GM23338 (cell line): ENCODE results near the gene FOXN4. TPM values are rescaled to one million over a fixed set of nuclear protein-coding genes. Genes with fewer than 3 reads are reported as not detected.

ENCODE experiments used
- ATAC-seq: fragments of 200-7000 bp; cut with Tn5 transposase; 3 replicates; pipeline ENCODE4 v1.9.1; 2020
- DNase-seq: peaks from one replicate; pipeline ENCODE4 v3.0.0-alpha.2; 2015; ENCODE audit warnings: low spot score
- H2AFZ ChIP-seq: fragments of 200-600 bp; sonication (generic); 2 replicates; pipeline ENCODE4 v1.8.0; 2016; ENCODE audit warnings: antibody characterized with exemption, mild to moderate bottlenecking, moderate library complexity
- H3F3A ChIP-seq: fragments of 200-600 bp; sonication (generic); replicated peaks from 2 replicates; pipeline ENCODE4 v1.8.0; 2017; ENCODE audit warnings: antibody characterized with exemption, mixed run types, low read depth
- H3K27ac ChIP-seq: fragments of 200-600 bp; sonication (generic); 2 replicates; pipeline ENCODE4 v1.6.1; 2016; ENCODE audit warnings: low read depth
- H3K27me3 ChIP-seq: fragments of 200-600 bp; sonication (generic); 2 replicates; pipeline ENCODE4 v1.8.0; 2016; ENCODE audit warnings: mild to moderate bottlenecking, mixed run types, moderate library complexity; ENCODE audit not compliant: insufficient read depth
- H3K36me3 ChIP-seq: fragments of 200-600 bp; sonication (generic); 2 replicates; pipeline ENCODE4 v1.8.0; 2016; ENCODE audit warnings: mild to moderate bottlenecking; ENCODE audit not compliant: insufficient read depth
- H3K4me1 ChIP-seq: fragments of 200-600 bp; sonication (generic); 2 replicates; pipeline ENCODE4 v1.8.0; 2016; ENCODE audit warnings: mild to moderate bottlenecking, moderate library complexity; ENCODE audit not compliant: insufficient read depth
- H3K4me2 ChIP-seq: fragments of 200-600 bp; sonication (generic); 2 replicates; pipeline ENCODE4 v1.7.1; 2017; ENCODE audit warnings: mixed run types
- H3K4me3 ChIP-seq: fragments of 200-600 bp; sonication (generic); 2 replicates; pipeline ENCODE4 v1.6.1; 2016; ENCODE audit warnings: mixed run types
- H3K79me2 ChIP-seq: fragments of 200-600 bp; sonication (generic); replicated peaks from 2 replicates; pipeline ENCODE4 v1.8.0; 2017; ENCODE audit warnings: mild to moderate bottlenecking; ENCODE audit not compliant: insufficient read depth
- H3K9me2 ChIP-seq: fragments of 200-600 bp; sonication (generic); 2 replicates; pipeline ENCODE4 v1.8.0; 2017; ENCODE audit not compliant: insufficient read depth
- H4K20me1 ChIP-seq: fragments of 200-600 bp; sonication (generic); replicated peaks from 2 replicates; pipeline ENCODE4 v1.8.0; 2017; ENCODE audit warnings: mild to moderate bottlenecking; ENCODE audit not compliant: insufficient read depth
- H3K27ac Mint-ChIP-seq: 2 replicates; pipeline ENCODE4 v1.8.0; 2020; ENCODE audit warnings: inconsistent platforms, mild to moderate bottlenecking, moderate library complexity, mixed read lengths
- H3K27me3 Mint-ChIP-seq: 3 replicates; pipeline ENCODE4 v1.8.0; 2022; ENCODE audit warnings: low read depth, mild to moderate bottlenecking, moderate library complexity, mixed read lengths, inconsistent platforms; ENCODE audit not compliant: insufficient read depth, poor library complexity
- H3K36me3 Mint-ChIP-seq: 3 replicates; pipeline ENCODE4 v1.8.0; 2021; ENCODE audit warnings: low read depth, mild to moderate bottlenecking, inconsistent platforms, moderate library complexity, mixed read lengths
- H3K4me1 Mint-ChIP-seq: 3 replicates; pipeline ENCODE4 v1.8.0; 2020; ENCODE audit warnings: mild to moderate bottlenecking, inconsistent platforms, mixed read lengths
- H3K4me3 Mint-ChIP-seq: 3 replicates; pipeline ENCODE4 v1.8.0; 2021; ENCODE audit warnings: moderate library complexity, mild to moderate bottlenecking, inconsistent platforms, mixed read lengths
- H3K9me3 Mint-ChIP-seq: 3 replicates; pipeline ENCODE4 v1.8.0; 2020; ENCODE audit warnings: moderate library complexity, mild to moderate bottlenecking, inconsistent platforms, mixed read lengths
- CREB1 ChIP-seq: fragments of 250-450 bp; sonication (Bioruptor Pico); IDR thresholded peaks from 2 replicates; pipeline ENCODE4 v1.5.0; 2020; ENCODE audit warnings: low read depth, mild to moderate bottlenecking, moderate library complexity
- EZH2 ChIP-seq: fragments of 200-600 bp; sonication (generic); IDR thresholded peaks from one replicate; pipeline ENCODE4 v1.8.0; 2017; ENCODE audit warnings: antibody characterized with exemption, mild to moderate bottlenecking, low read depth; ENCODE audit not compliant: unreplicated experiment
- EZH2phosphoT487 ChIP-seq: fragments of 200-600 bp; sonication (generic); IDR thresholded peaks from one replicate; pipeline ENCODE4 v1.8.1; 2018; ENCODE audit warnings: antibody characterized with exemption; ENCODE audit not compliant: unreplicated experiment
- JUNB ChIP-seq: IDR thresholded peaks from one replicate; pipeline ENCODE4 v1.6.1; 2016; ENCODE audit warnings: antibody characterized with exemption; ENCODE audit not compliant: unreplicated experiment
- NANOG ChIP-seq: IDR thresholded peaks from 2 replicates; pipeline ENCODE4 v1.6.1; 2016; ENCODE audit warnings: antibody characterized with exemption, borderline replicate concordance
- POLR2AphosphoS5 ChIP-seq: IDR thresholded peaks from 2 replicates; pipeline ENCODE4 v1.6.1; 2016; ENCODE audit warnings: antibody characterized with exemption, low read depth
- STAT1 ChIP-seq: IDR thresholded peaks from one replicate; pipeline ENCODE4 v1.6.1; 2016; ENCODE audit warnings: antibody characterized with exemption; ENCODE audit not compliant: unreplicated experiment
- ZNF114 ChIP-seq: fragments of 250-450 bp; sonication (Bioruptor Pico); IDR thresholded peaks from 2 replicates; pipeline ENCODE4 v1.5.0; 2020; ENCODE audit warnings: mild to moderate bottlenecking, moderate library complexity
- ZNF331 ChIP-seq: fragments of 250-450 bp; sonication (Bioruptor Pico); IDR thresholded peaks from 2 replicates; pipeline ENCODE4 v1.5.0; 2020; ENCODE audit warnings: low read depth, mild to moderate bottlenecking, moderate library complexity
- polyA plus RNA-seq: library from polyadenylated mRNA; unstranded; fragments of >200 nt; fragmentation: Nextera tagmentation; extraction: Ambion mirVana; gene quantifications from 2 replicates; pipeline ENCODE4 v1.2.1, GENCODE V29; 2016
- total RNA-seq: library from RNA; depleted of rRNA; stranded (reverse); fragments of >200 nt; shearing (Covaris generic); gene quantifications from 2 replicates; pipeline ENCODE4 v1.2.3, GENCODE V29; 2014
- TF ChIP-seq, protein P1 (sequence below): IDR thresholded peaks from one replicate; pipeline ENCODE4 v1.6.1; 2018; ENCODE audit warnings: antibody characterized with exemption; ENCODE audit not compliant: unreplicated experiment
- TF ChIP-seq, protein P2 (sequence below): IDR thresholded peaks from 2 replicates; pipeline ENCODE4 v1.6.1; 2016; ENCODE audit warnings: antibody characterized with exemption
- TF ChIP-seq, protein P3 (sequence below), 2 experiments: fragments of 200-600 bp in 1 of 2; sonication (generic) in 1 of 2; conservative IDR thresholded peaks; 2 replicates each; pipeline versions ENCODE4 v1.5.1 to v1.6.1; 2016 to 2017; ENCODE audit warnings: antibody characterized with exemption in 2 of 2, low read depth in 2 of 2, mild to moderate bottlenecking in 2 of 2, moderate library complexity in 1 of 2

Gene FOXN4
- total and polyA plus RNA-seq, 2 experiments from 2014 or later, result 0.35 to 0.47 TPM

DNA sequence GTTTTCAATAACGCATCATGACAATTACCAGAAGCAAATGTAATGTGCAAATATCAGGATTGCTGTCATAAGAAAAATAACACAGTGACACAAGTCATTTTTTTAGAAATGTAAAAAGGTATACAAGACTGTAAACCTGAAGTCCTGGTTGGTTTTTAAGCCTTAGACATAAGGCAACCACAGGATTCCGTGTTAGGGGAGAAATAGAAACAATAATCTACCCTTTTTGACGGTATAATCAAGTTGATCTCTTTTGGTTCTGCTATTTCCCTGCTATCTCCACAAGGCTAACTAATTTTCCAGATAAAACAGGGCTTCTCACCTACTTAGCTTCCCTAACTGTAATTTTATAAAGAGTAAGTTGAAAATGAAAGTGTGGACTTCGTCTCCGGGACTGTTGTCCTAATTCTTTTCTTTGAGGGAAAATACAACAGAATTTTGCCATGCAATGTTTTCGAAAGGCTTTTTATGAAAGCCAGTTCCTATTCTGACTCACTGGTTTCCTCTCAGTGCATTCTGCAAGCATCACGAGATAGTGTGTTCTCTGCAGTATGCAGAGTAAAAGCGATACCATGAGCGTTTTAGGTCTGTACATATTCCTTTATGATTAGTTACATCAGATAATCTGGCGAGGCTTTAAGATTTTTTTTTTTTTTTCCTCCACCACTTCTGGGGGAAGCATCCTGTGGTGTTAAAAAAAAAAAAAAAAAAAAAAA lies 49.2 kb upstream of the FOXN4 start (continued):
- TF ChIP-seq, protein P1, sequence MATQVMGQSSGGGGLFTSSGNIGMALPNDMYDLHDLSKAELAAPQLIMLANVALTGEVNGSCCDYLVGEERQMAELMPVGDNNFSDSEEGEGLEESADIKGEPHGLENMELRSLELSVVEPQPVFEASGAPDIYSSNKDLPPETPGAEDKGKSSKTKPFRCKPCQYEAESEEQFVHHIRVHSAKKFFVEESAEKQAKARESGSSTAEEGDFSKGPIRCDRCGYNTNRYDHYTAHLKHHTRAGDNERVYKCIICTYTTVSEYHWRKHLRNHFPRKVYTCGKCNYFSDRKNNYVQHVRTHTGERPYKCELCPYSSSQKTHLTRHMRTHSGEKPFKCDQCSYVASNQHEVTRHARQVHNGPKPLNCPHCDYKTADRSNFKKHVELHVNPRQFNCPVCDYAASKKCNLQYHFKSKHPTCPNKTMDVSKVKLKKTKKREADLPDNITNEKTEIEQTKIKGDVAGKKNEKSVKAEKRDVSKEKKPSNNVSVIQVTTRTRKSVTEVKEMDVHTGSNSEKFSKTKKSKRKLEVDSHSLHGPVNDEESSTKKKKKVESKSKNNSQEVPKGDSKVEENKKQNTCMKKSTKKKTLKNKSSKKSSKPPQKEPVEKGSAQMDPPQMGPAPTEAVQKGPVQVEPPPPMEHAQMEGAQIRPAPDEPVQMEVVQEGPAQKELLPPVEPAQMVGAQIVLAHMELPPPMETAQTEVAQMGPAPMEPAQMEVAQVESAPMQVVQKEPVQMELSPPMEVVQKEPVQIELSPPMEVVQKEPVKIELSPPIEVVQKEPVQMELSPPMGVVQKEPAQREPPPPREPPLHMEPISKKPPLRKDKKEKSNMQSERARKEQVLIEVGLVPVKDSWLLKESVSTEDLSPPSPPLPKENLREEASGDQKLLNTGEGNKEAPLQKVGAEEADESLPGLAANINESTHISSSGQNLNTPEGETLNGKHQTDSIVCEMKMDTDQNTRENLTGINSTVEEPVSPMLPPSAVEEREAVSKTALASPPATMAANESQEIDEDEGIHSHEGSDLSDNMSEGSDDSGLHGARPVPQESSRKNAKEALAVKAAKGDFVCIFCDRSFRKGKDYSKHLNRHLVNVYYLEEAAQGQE, result no peak
- TF ChIP-seq, protein P2, sequence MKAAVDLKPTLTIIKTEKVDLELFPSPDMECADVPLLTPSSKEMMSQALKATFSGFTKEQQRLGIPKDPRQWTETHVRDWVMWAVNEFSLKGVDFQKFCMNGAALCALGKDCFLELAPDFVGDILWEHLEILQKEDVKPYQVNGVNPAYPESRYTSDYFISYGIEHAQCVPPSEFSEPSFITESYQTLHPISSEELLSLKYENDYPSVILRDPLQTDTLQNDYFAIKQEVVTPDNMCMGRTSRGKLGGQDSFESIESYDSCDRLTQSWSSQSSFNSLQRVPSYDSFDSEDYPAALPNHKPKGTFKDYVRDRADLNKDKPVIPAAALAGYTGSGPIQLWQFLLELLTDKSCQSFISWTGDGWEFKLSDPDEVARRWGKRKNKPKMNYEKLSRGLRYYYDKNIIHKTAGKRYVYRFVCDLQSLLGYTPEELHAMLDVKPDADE, result no peak
- TF ChIP-seq EZH2 (no peak), JUNB (no peak), ZNF331 (CRISPR knock-in tag) (no peak), EZH2phosphoT487 (no peak), STAT1 (no peak), POLR2AphosphoS5 (no peak), CREB1 (CRISPR knock-in tag) (no peak), ZNF114 (CRISPR knock-in tag) (no peak)
- TF ChIP-seq, protein P3, sequence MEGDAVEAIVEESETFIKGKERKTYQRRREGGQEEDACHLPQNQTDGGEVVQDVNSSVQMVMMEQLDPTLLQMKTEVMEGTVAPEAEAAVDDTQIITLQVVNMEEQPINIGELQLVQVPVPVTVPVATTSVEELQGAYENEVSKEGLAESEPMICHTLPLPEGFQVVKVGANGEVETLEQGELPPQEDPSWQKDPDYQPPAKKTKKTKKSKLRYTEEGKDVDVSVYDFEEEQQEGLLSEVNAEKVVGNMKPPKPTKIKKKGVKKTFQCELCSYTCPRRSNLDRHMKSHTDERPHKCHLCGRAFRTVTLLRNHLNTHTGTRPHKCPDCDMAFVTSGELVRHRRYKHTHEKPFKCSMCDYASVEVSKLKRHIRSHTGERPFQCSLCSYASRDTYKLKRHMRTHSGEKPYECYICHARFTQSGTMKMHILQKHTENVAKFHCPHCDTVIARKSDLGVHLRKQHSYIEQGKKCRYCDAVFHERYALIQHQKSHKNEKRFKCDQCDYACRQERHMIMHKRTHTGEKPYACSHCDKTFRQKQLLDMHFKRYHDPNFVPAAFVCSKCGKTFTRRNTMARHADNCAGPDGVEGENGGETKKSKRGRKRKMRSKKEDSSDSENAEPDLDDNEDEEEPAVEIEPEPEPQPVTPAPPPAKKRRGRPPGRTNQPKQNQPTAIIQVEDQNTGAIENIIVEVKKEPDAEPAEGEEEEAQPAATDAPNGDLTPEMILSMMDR (conservative IDR thresholded peaks at IDR 0.05; ENCODE audit: low read depth in 2 of 2), result no peak

DNA sequence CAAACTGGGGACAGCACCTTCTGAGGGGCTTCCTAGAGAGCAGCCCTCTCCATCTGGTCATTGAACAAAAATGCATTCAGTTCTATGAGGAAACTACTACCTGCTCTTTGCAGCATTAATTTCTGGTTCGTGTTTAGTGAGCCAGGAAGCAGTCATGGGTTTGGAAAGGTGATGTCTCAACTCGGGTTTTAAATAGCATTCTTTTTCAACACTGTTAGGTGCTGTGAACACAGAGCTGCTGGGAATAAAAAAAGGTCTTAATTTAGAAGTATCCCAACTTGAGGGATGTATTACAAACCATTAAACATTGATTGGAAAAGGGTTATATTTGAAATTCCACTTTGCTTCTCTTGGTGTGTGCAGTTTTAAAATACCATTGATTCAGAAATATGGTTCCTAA lies 47.9 kb upstream of the FOXN4 start:
- Histone ChIP-seq H4K20me1 (no peaks in the 10 kb centered on the region), H3K9me2 (no peaks in the 10 kb centered on the region; the same call in 1 of the 2 replicates), H3K4me1 (no peaks in the 10 kb centered on the region), H3K27ac (no peak overlapping the region), H2AFZ (peak overlapping the region; percentile 69; the same call in 1 of the 2 replicates), H3K36me3 (no peaks in the 10 kb centered on the region), H3K79me2 (no peaks in the 10 kb centered on the region), H3K4me3 (no peak overlapping the region), H3K27me3 (no peaks in the 10 kb centered on the region), H3K4me2 (no peak overlapping the region), H3F3A (no peaks in the 10 kb centered on the region)
- H3K4me1 Mint-ChIP-seq, result peaks cover 2% of the 10 kb centered on the region; the same call in 1 of the 3 replicates
- ATAC-seq (no peak), DNase-seq (no peak)
- H3K27ac Mint-ChIP-seq, result no peak overlapping the region
- no peaks in the 10 kb centered on the region for H3K36me3 Mint-ChIP-seq
- no peaks in the 10 kb centered on the region for H3K9me3 Mint-ChIP-seq
- peaks cover 2% of the 10 kb centered on the region for H3K27me3 Mint-ChIP-seq
- H3K4me3 Mint-ChIP-seq, result no peak overlapping the region
- TF ChIP-seq POLR2AphosphoS5 (no peak), NANOG (no peak), ZNF114 (CRISPR knock-in tag) (no peak), CREB1 (CRISPR knock-in tag) (no peak)
- TF ChIP-seq, protein P2, result no peak
- TF ChIP-seq, protein P1, result no peak
